NCI-H2227 (cell line): ENCODE data around the gene XYLB.

Experiments
- DNase-seq: peaks from one replicate; lab custom pipeline; 2025; ENCODE audit not compliant: unreplicated experiment; lab: John Stamatoyannopoulos, UW

XYLB gene

GRCh38 chr3:38361496-38361895 is 14.9 kb downstream of the XYLB start:
- DNase-seq = no peak

- DNase-seq = no peak
Observed at GRCh38 chr3:38362825-38363224, 16.2 kb downstream of the XYLB start.

- no peak for DNase-seq
Observed at GRCh38 chr3:38364721-38365400, 18.3 kb downstream of the XYLB start.

- no peak for DNase-seq
Observed at GRCh38 chr3:38365469-38366062, 19.0 kb downstream of the XYLB start.

GRCh38 chr3:38366082-38366481 is 19.5 kb downstream of the XYLB start:
- no peak for DNase-seq

GRCh38 chr3:38367779-38368178 is 21.2 kb downstream of the XYLB start:
- DNase-seq = no peak

GRCh38 chr3:38368238-38368637 is 21.7 kb downstream of the XYLB start:
- DNase-seq = no peak

- no peak for DNase-seq
Observed at GRCh38 chr3:38369186-38369585, 22.6 kb downstream of the XYLB start.

GRCh38 chr3:38370149-38370548 is 23.6 kb downstream of the XYLB start:
- DNase-seq = no peak

GRCh38 chr3:38370861-38371260 is 24.3 kb downstream of the XYLB start:
- no peak for DNase-seq

GRCh38 chr3:38371541-38372213 is 25.1 kb downstream of the XYLB start:
- DNase-seq = no peak

- DNase-seq = no peak
Observed at GRCh38 chr3:38372214-38372601, 25.6 kb downstream of the XYLB start.

GRCh38 chr3:38374221-38374620 is 27.6 kb downstream of the XYLB start:
- DNase-seq = no peak

- DNase-seq = no peak
Observed at GRCh38 chr3:38375072-38375471, 28.5 kb downstream of the XYLB start.

GRCh38 chr3:38375488-38376097 is 29.0 kb downstream of the XYLB start:
- no peak for DNase-seq

GRCh38 chr3:38376098-38376816 is 29.7 kb downstream of the XYLB start:
- DNase-seq = no peak

- DNase-seq = no peak
Observed at GRCh38 chr3:38379201-38379770, 32.7 kb downstream of the XYLB start.

- DNase-seq = no peak
Observed at GRCh38 chr3:38382506-38383080, 36.0 kb downstream of the XYLB start.

- DNase-seq = no peak
Observed at GRCh38 chr3:38383156-38383875, 36.7 kb downstream of the XYLB start.
